ENCODE data around the gene PBX1.

Gene PBX1

DNA sequence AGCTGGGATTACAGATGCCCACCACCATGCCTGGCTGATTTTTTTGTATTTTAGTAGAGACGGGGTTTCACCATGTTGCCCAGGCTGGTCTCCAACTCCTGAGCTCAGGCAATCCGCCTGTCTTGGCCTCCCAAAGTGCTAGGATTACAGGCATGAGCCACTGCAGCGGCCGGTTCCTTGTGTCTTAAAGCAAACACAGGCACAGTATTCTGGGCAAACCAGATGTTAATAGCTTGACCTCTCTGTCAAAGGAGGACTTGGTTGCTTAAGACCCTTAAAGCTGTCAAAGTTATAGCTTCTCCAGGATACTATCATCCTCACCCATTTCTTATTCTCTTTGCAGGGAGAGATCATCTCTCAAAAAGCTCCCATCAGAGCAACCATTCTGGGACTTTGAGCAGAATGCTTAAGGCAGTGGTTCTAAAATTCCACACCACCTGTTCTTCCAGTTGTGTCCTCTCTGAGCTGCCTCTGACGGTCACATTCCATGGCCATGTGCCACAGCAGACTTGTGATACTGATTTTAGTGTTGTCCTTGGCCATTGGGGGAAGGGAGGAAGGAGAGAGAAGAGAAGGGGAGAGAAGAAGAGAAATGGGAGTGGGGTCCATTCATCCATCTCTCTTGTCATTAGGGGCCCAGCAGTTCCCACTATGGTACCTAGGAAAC is 81.8 kb downstream of the PBX1 start:
- H3K4me3 ChIP-seq (ENCODE audit: low read depth, low read length) = no peak overlapping the region
- DNase-seq (ENCODE audit: low read depth) = no peak
- TF ChIP-seq, protein P1, sequence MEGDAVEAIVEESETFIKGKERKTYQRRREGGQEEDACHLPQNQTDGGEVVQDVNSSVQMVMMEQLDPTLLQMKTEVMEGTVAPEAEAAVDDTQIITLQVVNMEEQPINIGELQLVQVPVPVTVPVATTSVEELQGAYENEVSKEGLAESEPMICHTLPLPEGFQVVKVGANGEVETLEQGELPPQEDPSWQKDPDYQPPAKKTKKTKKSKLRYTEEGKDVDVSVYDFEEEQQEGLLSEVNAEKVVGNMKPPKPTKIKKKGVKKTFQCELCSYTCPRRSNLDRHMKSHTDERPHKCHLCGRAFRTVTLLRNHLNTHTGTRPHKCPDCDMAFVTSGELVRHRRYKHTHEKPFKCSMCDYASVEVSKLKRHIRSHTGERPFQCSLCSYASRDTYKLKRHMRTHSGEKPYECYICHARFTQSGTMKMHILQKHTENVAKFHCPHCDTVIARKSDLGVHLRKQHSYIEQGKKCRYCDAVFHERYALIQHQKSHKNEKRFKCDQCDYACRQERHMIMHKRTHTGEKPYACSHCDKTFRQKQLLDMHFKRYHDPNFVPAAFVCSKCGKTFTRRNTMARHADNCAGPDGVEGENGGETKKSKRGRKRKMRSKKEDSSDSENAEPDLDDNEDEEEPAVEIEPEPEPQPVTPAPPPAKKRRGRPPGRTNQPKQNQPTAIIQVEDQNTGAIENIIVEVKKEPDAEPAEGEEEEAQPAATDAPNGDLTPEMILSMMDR (IDR thresholded peaks at IDR 0.05; ENCODE audit: low read depth, low read length, missing control alignments) = no peak

DNA sequence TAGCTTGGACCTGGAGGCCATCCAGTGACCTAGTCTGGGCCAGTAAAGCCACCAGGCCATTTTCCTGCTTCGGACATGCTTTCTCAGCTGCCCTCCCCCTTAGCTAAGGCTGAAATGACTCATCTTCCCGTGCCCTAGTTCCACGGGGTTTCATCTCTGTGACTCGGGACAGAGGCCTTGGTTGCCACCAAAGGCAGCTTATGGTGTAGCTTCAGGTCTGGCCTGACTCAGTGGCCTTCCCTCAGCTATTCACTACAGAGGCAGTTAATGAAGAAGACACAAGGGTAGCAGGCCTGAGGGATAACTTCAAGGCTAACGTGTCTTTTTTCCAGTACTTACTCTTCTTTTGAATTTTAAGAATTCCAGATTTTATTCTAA is 82.4 kb downstream of the PBX1 start:
- TF ChIP-seq, protein P1 (IDR thresholded peaks at IDR 0.05; ENCODE audit: low read depth, low read length, missing control alignments) = no peak
- DNase-seq (ENCODE audit: low read depth) = no peak
- no peak overlapping the region for H3K4me3 ChIP-seq (ENCODE audit: low read depth, low read length)

DNA sequence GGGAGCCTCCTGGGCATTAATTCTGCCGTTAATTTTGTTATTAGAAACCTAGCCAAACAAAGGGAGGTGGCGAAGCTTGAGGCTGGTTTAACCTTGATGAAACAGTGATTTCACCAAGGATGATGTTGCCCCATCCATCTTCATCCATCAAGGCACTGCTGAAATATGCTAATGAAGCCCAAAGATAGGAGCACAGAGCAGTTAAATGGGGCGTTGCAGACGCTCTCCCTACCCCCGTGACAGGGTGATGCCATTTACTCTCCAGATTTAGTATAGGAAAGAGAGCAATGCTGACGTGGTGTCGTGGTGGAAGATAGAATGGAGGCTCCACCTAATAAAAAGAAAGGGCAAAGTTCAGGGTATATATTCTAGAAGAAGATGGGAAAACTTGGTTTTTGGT is 84.0 kb downstream of the PBX1 start:
- no peak for DNase-seq (ENCODE audit: low read depth)
- TF ChIP-seq, protein P1 (IDR thresholded peaks at IDR 0.05; ENCODE audit: low read depth, low read length, missing control alignments) = no peak
- H3K4me3 ChIP-seq (ENCODE audit: low read depth, low read length) = no peak overlapping the region

DNA sequence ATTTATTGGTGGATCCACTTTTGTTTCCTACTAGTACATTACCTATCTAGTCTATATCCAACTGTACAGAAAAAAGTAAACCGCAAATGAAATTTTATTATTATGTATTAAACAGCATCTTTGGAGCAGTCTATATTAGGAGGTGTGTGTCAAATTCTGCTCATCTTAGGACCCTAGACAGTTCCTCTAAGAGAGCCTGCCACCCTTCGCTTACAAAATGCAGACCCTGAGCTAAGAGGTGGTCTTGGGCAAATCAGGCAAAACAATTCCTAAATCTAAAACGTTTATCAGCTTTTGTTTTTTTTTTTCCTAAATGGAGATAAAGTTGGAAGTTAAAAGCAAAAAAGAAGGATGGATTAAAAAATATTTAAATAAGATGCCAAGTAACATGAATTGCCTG is 85.3 kb downstream of the PBX1 start:
- TF ChIP-seq, protein P1 (IDR thresholded peaks at IDR 0.05; ENCODE audit: low read depth, low read length, missing control alignments) = no peak
- H3K4me3 ChIP-seq (ENCODE audit: low read depth, low read length) = no peak overlapping the region
- DNase-seq (ENCODE audit: low read depth) = no peak

DNA sequence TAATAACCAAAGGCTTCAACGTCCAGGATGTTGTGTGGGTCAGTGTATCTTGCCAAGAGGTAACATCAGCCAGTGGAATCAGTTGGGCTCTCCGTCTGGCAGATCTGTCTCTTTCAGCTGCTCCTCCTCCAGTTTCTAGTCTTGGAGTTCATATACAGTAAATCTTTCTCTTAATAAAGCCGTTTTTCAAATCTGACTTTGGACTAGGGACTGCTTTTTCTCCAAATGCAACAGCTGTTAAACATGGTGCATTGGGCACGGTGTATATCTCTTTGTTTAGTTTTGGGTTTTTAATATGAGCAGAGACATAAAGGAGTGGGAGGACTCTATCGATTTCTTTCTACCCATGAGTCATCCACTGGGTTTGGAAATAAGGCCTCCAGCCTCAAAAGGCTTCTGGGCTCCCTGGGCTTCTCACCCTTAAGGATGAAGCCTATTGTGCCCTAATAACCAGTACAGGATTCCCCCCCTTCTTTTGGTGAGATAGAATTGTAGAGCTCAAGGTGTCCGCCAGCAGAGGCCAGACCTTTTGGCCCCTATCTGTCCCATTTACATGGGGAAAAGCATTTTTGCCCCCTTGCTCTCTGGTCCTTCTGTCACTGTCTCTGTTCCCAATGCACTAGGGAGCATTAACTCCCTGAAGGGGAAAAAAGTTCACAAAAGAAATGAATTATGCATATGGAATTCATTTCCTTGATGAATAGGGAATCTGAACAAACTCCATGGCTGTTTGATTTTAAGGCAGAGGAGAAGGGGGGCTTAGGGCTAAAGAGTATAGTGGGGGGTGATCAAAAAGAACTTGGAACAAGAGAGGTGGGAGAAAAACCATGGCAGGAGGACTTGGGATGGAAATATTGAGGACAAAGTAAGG is 86.0 kb downstream of the PBX1 start:
- no peak overlapping the region for H3K4me3 ChIP-seq (ENCODE audit: low read depth, low read length)
- TF ChIP-seq, protein P1 (IDR thresholded peaks at IDR 0.05; ENCODE audit: low read depth, low read length, missing control alignments) = no peak
- no peak for DNase-seq (ENCODE audit: low read depth)

DNA sequence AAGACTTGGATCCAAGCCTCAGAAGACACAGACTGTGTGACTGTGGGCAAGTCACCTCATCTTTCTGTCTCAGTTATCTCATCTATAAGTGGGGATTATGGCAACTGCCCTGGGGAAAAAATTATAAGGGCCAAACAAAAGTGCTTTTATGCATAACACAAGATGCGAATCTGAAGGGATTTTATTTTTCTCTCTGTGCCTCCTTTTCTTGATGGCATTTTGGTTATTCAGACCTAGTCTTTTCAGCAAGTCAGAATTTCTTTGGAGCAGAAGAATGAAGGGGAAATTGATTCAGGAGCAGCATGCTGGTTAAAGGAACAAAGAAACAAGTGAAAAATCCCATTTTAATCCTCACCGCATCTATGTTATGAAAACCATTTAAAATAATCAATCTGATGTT is 86.9 kb downstream of the PBX1 start:
- no peak overlapping the region for H3K4me3 ChIP-seq (ENCODE audit: low read depth, low read length)
- DNase-seq (ENCODE audit: low read depth) = no peak
- TF ChIP-seq, protein P1 (IDR thresholded peaks at IDR 0.05; ENCODE audit: low read depth, low read length, missing control alignments) = no peak
